Limb (tissue), 2 donors: ENCODE results near the gene COQ8A.

ENCODE experiments used
- DNase-seq, 2 donors: peaks; one replicate each; pipeline ENCODE4 v3.0.0-alpha.2; 2016; ENCODE audit errors: extremely low spot score in 2 of 2

The COQ8A gene

DNA sequence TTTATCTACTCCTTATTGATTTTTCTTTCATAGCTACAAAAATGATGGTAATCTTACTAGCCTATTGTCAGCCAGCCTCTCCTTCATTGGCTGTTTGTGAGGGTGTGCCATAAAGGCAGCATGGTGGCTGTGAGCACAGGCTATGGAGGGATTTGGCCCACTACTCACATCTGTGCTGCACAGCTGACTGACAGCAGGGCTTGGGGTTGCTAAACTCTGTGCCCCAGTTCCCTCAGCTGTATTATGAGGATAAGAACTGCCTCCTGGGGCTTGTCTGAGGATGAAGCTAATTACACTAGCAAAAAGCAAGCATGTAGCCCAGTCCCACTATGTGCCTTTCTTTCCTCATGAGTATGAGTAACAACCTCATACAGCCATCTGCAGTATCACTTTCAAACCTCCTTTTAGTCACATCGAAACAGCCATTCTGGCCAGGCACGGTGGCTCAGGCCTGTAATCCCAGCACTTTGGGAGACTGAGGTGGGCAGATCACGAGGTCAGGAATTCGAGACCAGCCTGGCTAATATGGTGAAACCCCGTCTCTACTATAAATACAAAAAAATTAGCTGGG is 66.2 kb downstream of the COQ8A start:
- DNase-seq, result no peak

DNA sequence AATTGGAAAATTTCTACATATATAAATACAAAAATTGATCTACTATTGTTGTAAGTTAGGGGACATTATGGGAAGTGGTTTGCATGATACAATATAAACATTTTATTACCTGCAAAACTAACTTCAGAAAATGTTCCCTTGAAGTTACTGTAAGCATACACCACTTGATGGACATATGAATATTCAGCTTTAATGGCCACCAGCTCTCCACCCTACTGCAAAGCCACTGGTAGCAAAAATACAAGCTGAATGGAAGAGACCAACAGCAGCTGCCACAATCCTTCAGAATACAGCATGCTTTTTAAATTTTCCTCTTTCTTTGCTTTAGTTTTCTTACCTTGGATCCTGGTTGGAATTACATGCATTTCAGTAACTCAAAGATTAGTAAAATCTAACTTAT is 69.8 kb downstream of the COQ8A start:
- no peak for DNase-seq

DNA sequence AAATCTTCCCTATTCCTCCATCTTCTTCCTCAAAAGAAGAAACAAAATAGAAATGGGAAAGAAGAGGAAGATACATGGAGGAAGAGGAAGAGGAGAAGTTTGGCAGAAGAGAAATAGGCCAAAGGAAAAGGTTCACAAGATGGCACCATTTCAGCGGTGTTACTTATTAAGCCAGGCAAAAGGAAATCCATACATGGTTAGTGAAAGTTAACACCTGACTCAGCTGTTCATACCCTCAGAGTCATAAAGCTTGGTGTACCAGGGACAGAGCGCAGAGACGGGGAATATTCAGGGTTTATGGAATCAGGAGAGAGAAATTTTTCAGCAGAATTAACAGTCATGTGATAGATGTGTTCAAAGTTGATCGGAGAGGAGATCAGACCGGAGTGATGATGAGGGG is 70.6 kb downstream of the COQ8A start:
- no peak for DNase-seq

DNA sequence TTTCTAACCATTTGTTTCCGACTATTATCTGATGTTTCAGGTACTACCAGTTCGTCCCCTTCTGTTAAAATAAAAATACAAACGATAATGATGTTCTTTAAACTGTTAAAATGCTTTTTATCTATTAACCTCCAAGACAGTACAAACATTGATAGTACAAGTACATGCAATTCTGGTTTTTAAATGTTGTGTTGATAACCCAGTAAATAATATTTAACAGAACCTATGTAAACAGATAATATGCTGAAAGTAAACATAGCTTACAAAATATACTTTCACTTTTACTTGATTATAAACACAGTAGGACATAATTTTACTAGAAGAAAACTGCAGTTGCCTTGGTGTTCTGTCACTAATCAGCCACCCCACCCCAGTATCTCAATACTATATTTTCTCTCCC is 76.9 kb downstream of the COQ8A start:
- DNase-seq, result no peak

DNA sequence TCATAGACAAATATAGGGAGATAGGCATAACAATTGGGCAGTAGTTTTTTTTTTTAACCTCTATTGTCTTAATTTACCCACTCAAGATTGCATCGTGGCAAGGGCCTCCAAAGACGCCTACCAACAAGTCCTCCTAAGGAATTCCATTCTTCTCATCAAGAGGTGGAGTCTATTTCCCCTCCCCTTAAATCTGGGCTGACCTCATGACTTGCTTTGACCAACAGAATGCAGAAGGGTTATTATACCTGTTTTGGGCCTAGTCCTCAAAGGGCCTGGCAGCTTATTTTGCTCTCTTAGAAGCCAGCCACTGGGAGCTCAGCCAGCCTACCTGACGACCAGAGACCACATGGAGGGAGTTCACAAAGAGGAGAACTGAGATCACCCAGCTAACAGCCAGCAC is 92.3 kb downstream of the COQ8A start:
- DNase-seq, result no peak

DNA sequence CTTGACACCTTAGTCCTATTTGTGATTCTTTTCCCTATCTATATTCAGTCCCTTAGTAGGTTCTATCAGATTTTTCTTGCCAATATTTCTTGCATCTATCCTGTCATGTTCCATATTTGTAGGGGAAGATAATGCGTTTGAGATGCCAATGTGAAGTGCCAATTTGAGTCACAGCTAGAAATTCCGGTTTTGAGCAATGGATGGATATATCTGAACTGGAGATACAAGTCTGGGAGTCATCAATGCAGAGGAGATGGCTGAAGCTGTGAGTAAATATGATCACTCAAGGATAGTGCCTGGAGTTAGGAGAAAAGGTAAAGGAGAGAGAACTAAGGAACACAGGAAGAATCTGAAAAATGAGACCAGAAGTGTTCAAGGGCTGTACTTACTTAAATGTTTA is 93.8 kb downstream of the COQ8A start:
- DNase-seq, result no peak

DNA sequence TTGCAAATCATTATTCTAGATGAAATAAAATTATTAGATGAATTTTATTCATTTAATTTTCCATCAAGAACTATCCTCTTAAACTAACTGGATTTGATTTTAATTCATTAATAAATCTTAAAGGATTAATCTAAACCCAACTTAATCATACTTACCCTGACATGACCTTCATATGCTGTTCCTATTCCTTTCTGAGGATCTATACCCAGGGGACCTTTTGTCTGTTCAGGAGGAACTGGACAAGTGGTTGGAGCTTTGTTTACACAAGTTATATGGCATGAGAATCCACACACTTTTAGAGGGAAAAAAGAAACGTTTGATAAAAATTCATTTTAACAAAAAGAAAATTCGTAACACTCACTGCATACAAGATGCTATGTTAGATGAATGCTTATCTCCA is 95.2 kb downstream of the COQ8A start:
- DNase-seq, result no peak

DNA sequence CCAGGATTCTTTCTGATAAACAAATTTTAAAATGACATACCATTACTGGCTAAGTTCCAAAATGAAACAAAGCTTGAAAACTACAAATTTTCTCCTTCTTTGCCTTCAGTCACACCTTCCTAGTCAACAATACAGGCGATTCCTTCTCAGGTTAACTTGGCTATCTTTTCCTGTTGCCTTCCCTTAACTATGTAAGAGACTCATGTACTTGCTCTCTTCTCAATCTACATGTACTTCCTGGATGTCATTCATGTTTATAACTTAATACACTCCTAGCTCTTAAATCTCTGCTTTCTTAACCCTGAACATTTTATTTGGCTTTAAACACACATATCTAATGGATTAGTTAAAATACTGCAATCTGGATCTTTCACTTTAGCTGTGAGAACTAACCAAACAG is 97.0 kb downstream of the COQ8A start:
- no peak for DNase-seq
